Naive B cell (primary cell): ENCODE results near the gene LMLN. TPM values are rescaled to one million over a fixed set of nuclear protein-coding genes. Genes with fewer than 3 reads are reported as not detected.
"Not testable (repeated sequence)": the region's sequence is repeated elsewhere in the genome, so short reads cannot be mapped to it uniquely, and the experiment has no call there.

ENCODE experiments used
- ATAC-seq, 2 donors: fragments of 150-1000 bp; cut with Tn5 transposase; 2 replicates each; pipeline ENCODE4 v1.10.0; 2021; ENCODE audit warnings: low read depth in 2 of 2, mild to moderate bottlenecking in 2 of 2, moderate library complexity in 2 of 2
- DNase-seq: peaks from one replicate; pipeline ENCODE4 v3.0.0; 2022
- H3K27ac Mint-ChIP-seq, 6 donors: one replicate each; pipeline ENCODE4 v1.8.0; 2020 to 2022; ENCODE audit warnings: mild to moderate bottlenecking in 6 of 6, mixed read lengths in 6 of 6, moderate library complexity in 5 of 6, inconsistent platforms in 2 of 6
- H3K27me3 Mint-ChIP-seq, 3 donors: one replicate each; pipeline ENCODE4 v1.8.0; 2021 to 2022; ENCODE audit warnings: mixed read lengths in 3 of 3, mild to moderate bottlenecking in 1 of 3
- H3K36me3 Mint-ChIP-seq, 2 donors: one replicate each; pipeline ENCODE4 v1.8.0; 2020 to 2022; ENCODE audit warnings: mixed read lengths in 2 of 2, inconsistent platforms in 1 of 2, mild to moderate bottlenecking in 1 of 2
- H3K4me1 Mint-ChIP-seq, 3 donors: one replicate each; pipeline ENCODE4 v1.8.0; 2020 to 2022; ENCODE audit warnings: mixed read lengths in 3 of 3, inconsistent platforms in 1 of 3, mild to moderate bottlenecking in 1 of 3, moderate library complexity in 1 of 3
- H3K4me3 Mint-ChIP-seq, 8 donors: one replicate each; pipeline ENCODE4 v1.8.0; 2020 to 2022; ENCODE audit warnings: mild to moderate bottlenecking in 8 of 8, mixed read lengths in 8 of 8, moderate library complexity in 8 of 8, inconsistent platforms in 2 of 8
- H3K9me3 Mint-ChIP-seq, 7 donors: one replicate each; pipeline ENCODE4 v1.8.0; 2020 to 2022; ENCODE audit warnings: mixed read lengths in 7 of 7, mild to moderate bottlenecking in 5 of 7, inconsistent platforms in 2 of 7, moderate library complexity in 1 of 7
- polyA plus RNA-seq, 6 donors: library from polyadenylated mRNA; unstranded; fragments of 300-500 nt; fragmentation: Illumina TruSeq; gene quantifications; one replicate each; pipeline ENCODE4 v1.2.3, GENCODE V29; 2021; ENCODE audit warnings: low read depth in 6 of 6

LMLN gene
- polyA plus RNA-seq, 6 donors from 2014 or later: 0.58 to 2.0 (median 0.97) TPM; not detected in 1

DNA sequence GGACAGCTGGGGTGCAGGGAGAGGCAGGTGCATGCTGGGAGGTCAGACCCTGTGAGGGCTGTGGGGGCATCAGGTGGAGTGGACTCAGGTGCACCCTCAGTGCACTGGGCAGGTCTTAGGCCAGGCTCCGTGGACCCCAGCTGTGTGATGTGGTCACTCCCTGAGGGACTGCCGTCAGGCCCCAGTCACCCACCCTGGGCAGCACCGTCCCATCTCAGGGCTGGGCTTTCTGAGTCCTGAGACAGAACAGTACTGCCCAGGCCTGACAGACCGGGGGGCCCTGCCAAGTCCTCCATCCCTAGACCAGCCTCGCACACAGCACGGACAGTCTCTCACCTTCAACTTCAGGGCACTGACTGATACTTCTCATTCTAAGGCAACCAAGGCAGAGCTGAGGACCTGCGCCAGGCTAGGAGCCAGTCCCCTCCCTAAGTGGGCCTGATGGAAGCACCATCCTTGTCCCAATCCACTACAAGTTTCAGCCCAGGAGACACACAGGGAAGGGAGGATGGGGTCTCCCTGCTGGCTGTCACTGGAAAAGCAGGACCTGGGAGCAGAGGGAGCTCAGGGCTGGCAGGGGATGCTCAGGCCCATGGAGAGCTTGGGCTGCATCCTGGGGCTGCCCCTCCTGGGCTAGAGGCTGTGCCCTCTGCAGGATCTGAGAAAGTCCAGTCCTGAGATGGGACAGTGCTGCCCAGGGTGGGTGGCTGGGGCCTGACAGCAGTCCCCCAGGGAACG is 86.3 kb downstream of the LMLN start:
- H3K4me3 Mint-ChIP-seq: no peak overlapping the region

DNA sequence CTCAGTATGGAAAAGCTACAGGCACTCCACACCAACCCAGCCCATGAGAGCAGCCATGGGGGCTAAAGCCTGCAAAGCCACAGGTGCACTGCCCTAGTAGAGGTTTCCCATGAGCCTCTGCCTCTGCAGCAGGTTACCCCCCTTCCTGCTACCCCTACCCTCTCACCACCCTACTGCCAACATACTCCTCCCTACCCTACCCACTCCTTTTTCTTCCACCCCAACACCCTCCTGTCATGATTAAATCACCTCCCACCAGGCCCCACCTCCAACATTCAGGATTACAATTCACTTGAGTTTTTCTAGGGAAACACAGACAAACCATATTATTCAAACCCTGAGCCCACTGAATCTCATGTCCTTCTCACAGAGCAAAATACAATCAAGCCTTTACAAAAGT is 88.4 kb downstream of the LMLN start:
- DNase-seq (no peak), ATAC-seq (no peak)
- Mint-ChIP-seq H3K4me1 (peaks cover 0 to 5% (median 4%) of the 10 kb centered on the region in 3 donors), H3K4me3 (no peak overlapping the region), H3K9me3 (peaks cover 0 to 7% (median 5%) of the 10 kb centered on the region in 7 donors), H3K36me3 (peaks cover 4 to 8% of the 10 kb centered on the region in 2 donors), H3K27ac (no peak overlapping the region), H3K27me3 (peaks cover 0 to 33% (median 14%) of the 10 kb centered on the region in 3 donors)

More for the DNA sequence above, 86.3 kb downstream of the LMLN start:
- Mint-ChIP-seq H3K36me3 (peaks cover 3 to 7% of the 10 kb centered on the region in 2 donors), H3K9me3 (peaks cover 0 to 2% (median 1%) of the 10 kb centered on the region in 7 donors), H3K27ac (no peak overlapping the region), H3K27me3 (peaks cover 0 to 21% (median 4%) of the 10 kb centered on the region in 3 donors), H3K4me1 (peaks cover 0 to 5% (median 4%) of the 10 kb centered on the region in 3 donors)
- DNase-seq (no peak), ATAC-seq (no peak)

DNA sequence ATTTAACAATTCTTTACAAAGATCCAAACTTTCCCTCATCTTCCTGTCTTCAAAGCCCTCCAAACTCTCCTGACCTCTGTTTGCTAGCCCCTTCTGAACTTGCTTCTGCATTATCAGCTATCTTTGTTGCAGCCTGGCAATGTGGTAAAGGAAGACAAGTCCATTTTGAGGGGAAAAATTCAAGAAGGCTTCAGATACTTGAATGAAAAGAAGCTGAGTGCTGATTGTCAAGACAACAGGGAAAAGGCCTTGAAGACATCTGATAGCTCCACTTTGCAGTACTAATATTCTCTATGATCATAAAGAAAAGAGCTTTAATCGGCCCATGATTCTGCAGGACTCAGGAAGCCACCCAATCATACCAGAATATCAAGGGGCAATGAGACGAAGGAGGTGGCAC is 91.8 kb downstream of the LMLN start:
- Mint-ChIP-seq H3K4me3 (no peak overlapping the region), H3K27me3 (peaks cover 0 to 46% (median 25%) of the 10 kb centered on the region in 3 donors), H3K36me3 (peaks cover 4 to 9% of the 10 kb centered on the region in 2 donors)

DNA sequence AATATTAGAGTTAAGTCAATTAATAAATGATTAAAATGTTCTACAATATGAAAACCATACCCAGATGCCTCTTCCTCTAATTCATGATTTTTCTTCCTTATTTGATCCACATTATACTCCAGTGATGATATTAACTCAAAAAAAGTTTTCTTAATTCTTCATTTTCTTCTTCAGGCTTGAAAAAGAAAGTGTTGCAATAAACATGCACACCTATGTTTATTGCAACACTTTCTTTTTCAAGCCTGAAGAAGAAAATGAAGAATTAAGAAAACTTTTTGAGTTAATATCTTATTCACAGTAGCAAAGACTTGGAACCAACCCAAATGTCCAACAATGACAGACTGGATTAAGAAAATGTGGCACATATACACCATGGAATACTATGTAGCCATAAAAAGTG is 93.4 kb downstream of the LMLN start:
- not testable (repeated sequence) for DNase-seq, H3K4me3 Mint-ChIP-seq, ATAC-seq, H3K27ac Mint-ChIP-seq, H3K4me1 Mint-ChIP-seq
- Mint-ChIP-seq H3K27me3 (peaks cover 0 to 48% (median 27%) of the 10 kb centered on the region in 3 donors), H3K36me3 (peaks cover 4 to 15% of the 10 kb centered on the region in 2 donors), H3K9me3 (peaks cover 0 to 11% (median 5%) of the 10 kb centered on the region in 7 donors)

More for the DNA sequence above, 91.8 kb downstream of the LMLN start:
- H3K27ac Mint-ChIP-seq: peak overlapping the region in 2 of 6 donors; percentile 8 to 23
- no peak for DNase-seq
- ATAC-seq: no peak
- peaks cover 0 to 7% (median 5%) of the 10 kb centered on the region in 7 donors for H3K9me3 Mint-ChIP-seq
- H3K4me1 Mint-ChIP-seq: peaks cover 0 to 5% (median 4%) of the 10 kb centered on the region in 3 donors

DNA sequence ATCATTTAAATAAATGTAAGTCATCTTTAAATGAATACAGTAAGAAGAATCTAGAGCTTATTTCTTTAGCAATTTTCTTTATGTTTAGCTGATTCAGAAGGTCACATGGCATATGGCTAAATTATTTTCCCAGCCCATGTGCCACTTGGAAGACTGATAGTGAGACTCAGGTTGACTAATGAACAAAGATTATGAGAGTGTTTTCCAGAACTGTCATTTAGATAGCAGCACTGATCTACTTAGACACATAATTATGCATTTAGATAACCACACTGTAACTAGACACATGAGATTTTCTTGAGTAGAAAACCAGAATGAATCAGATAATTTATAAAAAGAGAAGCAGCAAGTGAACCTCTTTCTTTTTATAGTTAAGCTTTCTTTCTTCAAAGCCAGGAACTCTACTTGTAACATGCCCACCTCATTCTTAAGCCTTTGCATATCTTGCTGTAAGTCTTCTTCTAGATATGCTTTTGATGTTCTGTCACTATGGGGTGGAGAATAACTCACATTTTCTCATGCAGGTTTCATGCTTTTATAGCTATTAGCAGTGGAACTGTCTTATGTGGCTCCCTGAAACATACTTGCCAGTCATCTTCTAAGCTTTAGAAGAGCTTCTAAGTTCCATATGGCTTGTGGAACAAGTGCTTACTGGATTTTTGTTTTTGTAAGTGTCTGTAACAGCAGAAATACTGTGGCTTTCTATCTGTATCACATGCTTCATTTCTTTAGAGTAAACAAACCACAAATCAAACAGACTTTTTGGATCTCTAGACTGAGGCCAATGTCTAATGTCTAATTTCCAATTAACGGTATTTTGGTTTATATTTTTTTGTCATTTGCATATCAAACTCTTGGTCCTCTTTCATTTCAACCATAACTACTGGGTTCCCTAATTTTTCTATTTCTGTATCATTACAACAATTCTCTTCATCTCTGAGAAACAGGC is 101.4 kb downstream of the LMLN start:
- Mint-ChIP-seq H3K27ac (no peak overlapping the region), H3K4me3 (no peak overlapping the region), H3K9me3 (peaks cover 0 to 4% (median 0%) of the 10 kb centered on the region in 7 donors), H3K4me1 (peaks cover 6 to 13% (median 9%) of the 10 kb centered on the region in 3 donors), H3K36me3 (peaks cover 4 to 7% of the 10 kb centered on the region in 2 donors), H3K27me3 (peaks cover 5 to 23% (median 7%) of the 10 kb centered on the region in 3 donors)
- DNase-seq (no peak), ATAC-seq (no peak)

DNA sequence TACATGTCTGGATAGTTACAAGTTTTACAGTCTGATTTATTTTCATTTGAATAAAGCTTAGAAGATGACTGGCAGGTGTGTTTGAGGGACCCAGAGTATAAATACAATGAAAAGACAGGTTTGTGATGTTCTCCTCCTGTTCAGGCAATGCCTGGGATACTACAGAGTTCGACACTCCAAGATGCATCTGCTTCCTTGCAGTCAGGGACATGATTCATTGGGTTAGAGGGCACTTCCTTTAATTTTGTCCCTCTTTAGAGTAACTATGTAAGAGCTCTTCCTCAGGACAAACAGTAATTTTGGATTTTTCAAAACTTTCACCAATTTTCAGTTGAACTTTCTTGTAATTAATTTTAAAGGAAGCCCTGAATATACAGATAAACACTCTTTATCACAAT is 102.0 kb downstream of the LMLN start:
- Mint-ChIP-seq H3K27ac (peak overlapping the region in 1 of 6 donors; percentile 13), H3K36me3 (peaks cover 4% of the 10 kb centered on the region in 2 donors), H3K9me3 (peaks cover 0 to 2% (median 0%) of the 10 kb centered on the region in 7 donors), H3K4me3 (no peak overlapping the region), H3K27me3 (peaks cover 4 to 20% (median 5%) of the 10 kb centered on the region in 3 donors), H3K4me1 (peaks cover 10 to 19% (median 16%) of the 10 kb centered on the region in 3 donors)
- no peak for ATAC-seq
- no peak for DNase-seq

DNA sequence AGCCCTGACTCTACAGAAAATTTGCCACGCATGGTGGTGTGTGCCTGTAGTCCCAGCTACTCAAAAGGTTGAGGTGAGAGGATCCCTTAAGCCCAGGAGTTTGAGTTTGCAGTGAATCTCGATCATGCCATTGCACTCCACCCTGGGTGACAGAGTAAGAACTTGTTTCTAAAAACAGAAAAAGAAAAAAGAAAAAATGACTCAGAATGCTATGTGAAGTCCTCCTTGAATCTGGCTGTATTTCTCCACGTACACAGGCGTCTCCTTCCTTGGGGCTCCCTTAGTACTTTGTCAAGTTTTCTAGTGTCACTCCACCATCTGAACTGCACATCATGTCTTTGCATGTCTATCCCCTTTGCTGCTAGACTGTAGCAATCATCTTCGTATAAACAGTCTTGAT is 104.4 kb downstream of the LMLN start:
- DNase-seq: no peak
- Mint-ChIP-seq H3K36me3 (peaks cover 0 to 4% of the 10 kb centered on the region in 2 donors), H3K4me3 (peak overlapping the region in 1 of 8 donors; percentile 29), H3K27ac (peak overlapping the region in 3 of 6 donors; percentile 77 to 95 (median 89)), H3K27me3 (peaks cover 0 to 5% (median under 1%) of the 10 kb centered on the region in 3 donors), H3K9me3 (no peaks in the 10 kb centered on the region), H3K4me1 (peaks cover 15 to 28% (median 26%) of the 10 kb centered on the region in 3 donors)
- ATAC-seq: no peak

DNA sequence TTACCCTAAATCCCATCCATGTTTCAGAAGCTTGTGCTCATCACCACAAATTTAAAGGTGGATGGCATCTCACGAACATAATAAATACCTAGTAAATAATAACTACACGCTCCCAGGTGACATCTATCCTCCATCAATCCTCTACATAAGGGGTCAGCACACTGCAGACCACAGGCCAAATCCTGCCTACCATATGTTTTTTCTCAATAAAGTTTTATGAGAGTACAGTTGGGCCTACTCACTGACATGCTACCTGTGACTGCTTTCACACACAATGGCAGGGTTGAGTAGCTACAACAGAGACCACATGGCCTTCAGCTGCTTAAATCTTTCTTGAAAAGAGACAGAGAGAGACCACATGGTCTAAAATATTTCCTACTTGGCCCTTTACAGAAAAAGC is 105.9 kb downstream of the LMLN start:
- peaks cover 15 to 28% (median 26%) of the 10 kb centered on the region in 3 donors for H3K4me1 Mint-ChIP-seq
- DNase-seq: no peak
- ATAC-seq: no peak
- peaks cover 0 to 5% (median 0%) of the 10 kb centered on the region in 3 donors for H3K27me3 Mint-ChIP-seq
- H3K9me3 Mint-ChIP-seq: no peaks in the 10 kb centered on the region
- peaks cover 0 to 3% of the 10 kb centered on the region in 2 donors for H3K36me3 Mint-ChIP-seq
- H3K27ac Mint-ChIP-seq: peak overlapping the region; percentile 94 to 97 (median 94)
- H3K4me3 Mint-ChIP-seq: peak overlapping the region in 5 of 8 donors; percentile 11 to 62 (median 49)

DNA sequence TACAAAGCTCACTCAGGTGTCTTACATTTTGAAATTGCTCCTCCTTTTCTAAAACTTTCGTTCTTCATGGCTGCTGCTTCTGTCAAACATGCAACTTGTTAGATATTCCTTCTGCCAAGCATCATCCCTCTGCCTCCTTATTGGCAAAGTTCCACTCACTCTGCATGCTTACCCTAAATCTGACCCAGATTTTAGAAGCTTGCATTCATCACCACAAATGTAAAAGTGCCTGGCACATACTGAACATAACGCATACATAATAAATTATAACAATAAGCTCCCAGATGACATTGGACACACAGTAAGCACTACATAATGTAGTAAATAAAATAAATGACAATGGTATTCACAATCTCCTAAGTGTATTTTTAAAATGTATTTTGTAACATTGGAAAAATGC is 107.4 kb downstream of the LMLN start:
- DNase-seq (no peak), ATAC-seq (no peak)
- H3K4me3 Mint-ChIP-seq: peak overlapping the region in 7 of 8 donors; percentile 27 to 79 (median 60)
- H3K27me3 Mint-ChIP-seq: peaks cover 0 to 9% (median 5%) of the 10 kb centered on the region in 3 donors
- no peaks in the 10 kb centered on the region for H3K9me3 Mint-ChIP-seq
- H3K4me1 Mint-ChIP-seq: peaks cover 19 to 34% (median 26%) of the 10 kb centered on the region in 3 donors
- no peaks in the 10 kb centered on the region for H3K36me3 Mint-ChIP-seq
- H3K27ac Mint-ChIP-seq: peak overlapping the region; percentile 94 to 97 (median 94)

DNA sequence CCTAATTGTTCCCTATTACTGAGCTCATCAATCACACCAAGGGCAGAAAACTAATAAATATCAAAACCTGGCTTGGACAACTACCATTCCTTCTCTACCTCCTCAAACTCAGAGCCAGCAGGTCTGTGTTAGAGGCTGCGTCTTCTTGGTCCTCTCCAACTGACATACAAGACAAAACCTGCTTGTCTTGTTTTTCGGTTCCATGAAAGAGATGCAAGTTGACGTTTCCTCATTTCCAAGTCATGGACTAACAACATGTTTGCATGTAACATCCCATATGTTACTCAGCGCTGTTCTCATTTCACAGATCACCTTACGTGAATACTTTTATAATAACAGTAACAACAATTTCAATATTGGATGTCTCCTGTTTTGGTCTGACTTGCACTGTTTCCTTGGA is 110.9 kb downstream of the LMLN start:
- H3K4me3 Mint-ChIP-seq: no peak overlapping the region
- no peaks in the 10 kb centered on the region for H3K36me3 Mint-ChIP-seq
- H3K27ac Mint-ChIP-seq: no peak overlapping the region
- ATAC-seq (no peak), DNase-seq (no peak)
- H3K4me1 Mint-ChIP-seq: peaks cover 17 to 27% (median 22%) of the 10 kb centered on the region in 3 donors
- H3K9me3 Mint-ChIP-seq: no peaks in the 10 kb centered on the region
- peaks cover 0 to 16% (median 1%) of the 10 kb centered on the region in 3 donors for H3K27me3 Mint-ChIP-seq

DNA sequence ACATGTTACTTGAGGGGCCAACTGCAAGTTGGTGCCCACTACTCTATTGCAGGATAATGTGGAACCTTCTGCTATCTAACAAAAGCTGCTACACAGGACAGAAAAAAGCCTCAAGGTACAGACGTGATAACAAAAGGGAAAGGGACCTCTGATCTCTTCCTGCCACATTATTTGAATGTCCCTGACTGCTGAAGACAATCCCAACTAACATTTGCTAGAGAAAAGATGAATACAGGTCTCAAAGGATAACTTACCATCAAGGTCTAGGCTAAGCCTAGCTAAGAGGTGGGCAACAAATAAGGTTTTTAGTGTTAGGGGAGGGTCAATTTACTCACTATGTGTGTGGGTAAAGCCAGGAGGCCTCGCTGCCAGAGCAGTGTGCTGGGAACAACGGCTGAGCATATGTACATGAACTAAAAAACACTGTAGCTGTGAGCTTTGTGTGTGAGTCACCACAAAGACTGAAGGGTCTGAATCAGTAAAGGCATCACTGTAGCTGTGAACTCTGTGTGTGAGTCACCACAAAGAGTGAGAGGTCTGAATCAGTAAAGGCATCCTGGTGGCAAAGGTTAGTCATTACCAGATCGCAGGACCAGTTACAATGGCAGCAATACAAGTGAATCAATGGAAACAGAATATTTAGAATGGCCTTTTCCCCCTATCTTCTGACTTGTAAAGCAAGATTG is 111.7 kb downstream of the LMLN start:
- Mint-ChIP-seq H3K4me3 (no peak overlapping the region), H3K27ac (peak overlapping the region in 1 of 6 donors; percentile 24), H3K4me1 (peaks cover 11 to 18% (median 13%) of the 10 kb centered on the region in 3 donors), H3K36me3 (no peaks in the 10 kb centered on the region), H3K9me3 (no peaks in the 10 kb centered on the region), H3K27me3 (peaks cover 0 to 25% (median 2%) of the 10 kb centered on the region in 3 donors)
- DNase-seq (no peak), ATAC-seq (peak; percentile 19 to 27)

DNA sequence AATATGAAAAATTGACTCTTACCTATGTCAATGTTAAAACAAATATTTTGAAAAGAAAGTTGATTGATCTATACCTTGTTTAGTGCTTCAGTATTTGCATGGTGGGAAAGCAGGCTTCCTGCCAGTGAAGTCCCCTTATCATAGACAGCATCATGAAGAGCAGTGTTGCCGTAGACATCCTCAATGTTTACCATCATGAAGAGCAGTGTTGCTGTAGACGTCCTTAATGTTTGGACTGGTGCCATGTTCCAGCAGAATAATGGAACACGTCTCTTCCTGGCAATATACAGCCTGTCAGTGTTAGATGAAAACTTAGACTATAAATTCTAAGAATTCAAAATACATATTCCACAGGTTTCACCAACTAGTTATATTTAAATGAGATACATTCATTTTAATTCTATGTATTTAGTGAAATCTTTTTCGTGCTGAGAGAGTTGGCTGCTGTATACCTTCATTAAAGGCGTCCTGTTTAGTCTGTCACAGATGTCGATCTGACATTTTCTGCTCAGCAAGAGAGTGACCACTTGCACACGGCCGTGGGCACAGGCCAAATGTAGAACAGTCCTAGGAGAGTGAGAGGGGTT is 116.8 kb downstream of the LMLN start:
- no peaks in the 10 kb centered on the region for H3K36me3 Mint-ChIP-seq

More for the DNA sequence above, 116.8 kb downstream of the LMLN start:
- Mint-ChIP-seq H3K9me3 (peaks cover 0 to 2% (median 0%) of the 10 kb centered on the region in 7 donors), H3K4me1 (peaks cover 5 to 7% (median 7%) of the 10 kb centered on the region in 3 donors), H3K4me3 (no peak overlapping the region), H3K27me3 (peaks cover 9 to 26% (median 14%) of the 10 kb centered on the region in 3 donors), H3K27ac (peak overlapping the region in 2 of 6 donors; percentile 5 to 7)
- peak in 1 of 2 donors; percentile 17 for ATAC-seq
- no peak for DNase-seq
